Subcutaneous adipose tissue (tissue), 4 donors: Measurements from ENCODE around the gene KANSL1. TPM values are rescaled to one million over a fixed set of nuclear protein-coding genes. Genes with fewer than 3 reads are reported as not detected.

Experiments
- CTCF ChIP-seq: fragments of 450-650 bp; IDR thresholded peaks from one replicate; pipeline ENCODE4 v1.5.1; 2016; ENCODE audit warnings: low read depth, mild to moderate bottlenecking, control low read depth, antibody characterized with exemption, moderate library complexity
- total RNA-seq, 4 donors: library from RNA; depleted of rRNA; stranded (reverse); fragments of >200 nt; gene quantifications; one replicate each; pipeline ENCODE4 v1.1.0, GENCODE V29; 2016

KANSL1 gene
- total RNA-seq, 4 donors from 2014 or later = 71.1 to 128 (median 74.8) TPM

- no peak for TF ChIP-seq CTCF
These were observed 181.3 kb downstream of the KANSL1 start for GRCh38 chr17:46011711-46012505.

- no peak for TF ChIP-seq CTCF
These were observed 182.5 kb downstream of the KANSL1 start for GRCh38 chr17:46010597-46011186.

- TF ChIP-seq CTCF = no peak
These were observed 183.3 kb downstream of the KANSL1 start for GRCh38 chr17:46009681-46010596.

- no peak for TF ChIP-seq CTCF
These were observed 184.6 kb downstream of the KANSL1 start for GRCh38 chr17:46008591-46008990.

- no peak for TF ChIP-seq CTCF
These were observed 185.7 kb downstream of the KANSL1 start for GRCh38 chr17:46007461-46007965.

GRCh38 chr17:46003907-46004748 lies 189.1 kb downstream of the KANSL1 start:
- no peak for TF ChIP-seq CTCF
